ENCODE data around the gene ALKBH8.
"Not testable (repeated sequence)": the region's sequence is repeated elsewhere in the genome, so short reads cannot be mapped to it uniquely, and the experiment has no call there.

ALKBH8 gene

DNA sequence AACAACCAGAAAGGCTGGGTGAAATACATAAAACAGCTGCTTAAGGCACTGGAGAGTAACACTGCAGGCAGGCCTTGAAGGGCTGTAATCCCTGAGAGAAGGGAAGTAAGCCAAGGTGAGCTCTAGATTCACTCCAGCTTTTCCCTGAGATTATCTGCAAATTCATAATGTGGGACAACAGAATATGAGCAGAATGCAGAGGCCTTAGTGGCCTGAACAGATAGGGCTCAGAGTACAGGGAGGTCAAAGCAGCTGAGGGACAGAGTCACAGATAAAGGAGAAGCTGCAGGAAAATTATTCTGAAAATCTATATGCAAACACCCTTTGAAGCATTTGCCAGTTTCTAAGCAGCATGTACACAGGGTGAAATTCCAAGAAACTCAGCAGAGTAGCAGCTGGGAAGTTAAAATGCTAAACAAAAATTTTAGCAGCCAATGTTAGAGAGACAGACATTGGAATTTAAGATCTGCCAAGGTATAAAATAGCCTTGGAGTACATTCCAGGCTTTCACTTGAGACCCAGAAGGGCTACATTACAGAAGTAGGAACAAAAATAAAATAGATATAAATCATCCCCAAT, 59.8 kb downstream of the ALKBH8 start:
- DNase-seq (ENCODE audit: low read depth): no peak

DNA sequence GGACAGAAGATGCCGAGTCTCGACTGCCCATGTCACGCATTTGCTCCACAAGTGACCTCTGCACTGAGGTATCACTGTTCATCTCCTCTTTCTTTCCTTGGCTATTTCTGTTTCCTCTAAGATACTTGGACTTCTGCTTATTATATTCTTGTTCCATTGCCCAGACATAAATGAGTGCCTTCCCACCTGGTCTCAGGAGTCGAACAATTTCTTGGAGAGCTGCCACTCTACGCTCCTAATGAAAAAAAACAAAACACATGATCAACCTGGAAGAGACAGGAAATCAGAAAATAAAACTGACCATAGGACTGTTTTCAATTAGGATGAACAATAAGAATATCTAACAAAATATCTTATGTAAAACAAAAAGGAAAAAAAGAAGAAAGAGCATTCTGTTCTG, 60.6 kb downstream of the ALKBH8 start:
- DNase-seq (ENCODE audit: low read depth): no peak

DNA sequence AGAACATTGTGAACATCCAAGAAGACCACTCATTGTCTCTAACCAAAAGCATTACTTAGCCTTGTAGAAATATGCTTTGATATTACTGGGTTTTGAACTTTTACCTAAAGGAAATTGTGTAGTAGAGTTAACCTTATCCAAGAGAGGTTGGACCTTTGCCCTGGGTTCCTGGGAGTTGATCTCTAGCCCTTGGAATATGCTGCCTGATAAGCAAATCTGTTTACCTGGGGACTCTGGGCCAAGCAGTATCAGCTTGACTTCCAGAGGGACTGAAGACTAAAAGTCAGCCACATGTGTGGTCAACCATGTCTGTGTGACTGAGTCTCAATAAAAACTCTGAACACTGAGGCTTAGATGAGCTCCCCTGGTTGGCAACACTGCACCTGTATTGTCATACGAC, 63.8 kb downstream of the ALKBH8 start:
- DNase-seq (ENCODE audit: low read depth): no peak

DNA sequence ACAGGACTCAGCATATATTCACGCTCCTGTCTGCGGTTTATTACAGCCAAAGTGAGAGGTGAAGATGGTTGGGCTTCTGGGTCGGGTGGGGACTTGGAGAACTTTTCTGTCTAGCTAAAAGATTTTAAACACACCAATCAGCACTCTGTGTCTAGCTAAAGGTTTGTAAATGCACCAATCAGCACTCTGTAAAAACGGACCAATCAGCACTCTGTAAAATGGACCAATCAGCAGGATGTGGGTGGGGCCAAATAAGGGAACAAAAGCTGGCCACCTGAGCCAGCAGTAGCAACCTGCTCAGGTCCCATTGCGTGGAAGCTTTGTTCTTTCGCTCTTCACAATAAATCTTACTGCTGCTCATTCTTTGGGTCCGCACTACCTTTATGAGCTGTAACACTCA, 68.2 kb downstream of the ALKBH8 start:
- DNase-seq (ENCODE audit: low read depth): not testable (repeated sequence)

GRCh38 chr11:107496011-107496410, 69.5 kb downstream of the ALKBH8 start:
- no peak for DNase-seq (ENCODE audit: low read depth)

DNA sequence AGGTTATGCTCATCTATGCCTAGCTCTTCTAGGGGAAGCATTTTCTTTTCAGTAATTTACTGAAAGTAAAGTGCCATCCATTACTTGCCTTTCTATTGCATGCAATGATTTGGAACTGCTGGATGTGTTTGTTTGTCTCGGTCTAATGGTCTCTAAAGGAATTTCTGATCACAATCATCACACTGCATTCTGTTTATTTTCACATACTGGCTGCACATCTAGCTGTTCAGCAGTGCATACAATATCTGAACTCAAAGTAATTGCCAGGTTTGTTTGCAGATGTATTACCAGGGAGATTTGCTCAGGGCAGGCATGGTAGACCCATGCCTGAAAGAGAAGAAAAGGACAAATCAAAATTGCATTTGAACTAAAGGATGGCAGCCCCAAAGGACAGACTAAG, 71.5 kb downstream of the ALKBH8 start:
- no peak for DNase-seq (ENCODE audit: low read depth)

- DNase-seq (ENCODE audit: low read depth): no peak
These were observed 72.4 kb downstream of the ALKBH8 start for GRCh38 chr11:107493117-107493516.

- DNase-seq (ENCODE audit: low read depth): no peak
These were observed 74.7 kb downstream of the ALKBH8 start for GRCh38 chr11:107490836-107491235.

- no peak for DNase-seq (ENCODE audit: low read depth)
These were observed 83.3 kb downstream of the ALKBH8 start for GRCh38 chr11:107482234-107482633.

DNA sequence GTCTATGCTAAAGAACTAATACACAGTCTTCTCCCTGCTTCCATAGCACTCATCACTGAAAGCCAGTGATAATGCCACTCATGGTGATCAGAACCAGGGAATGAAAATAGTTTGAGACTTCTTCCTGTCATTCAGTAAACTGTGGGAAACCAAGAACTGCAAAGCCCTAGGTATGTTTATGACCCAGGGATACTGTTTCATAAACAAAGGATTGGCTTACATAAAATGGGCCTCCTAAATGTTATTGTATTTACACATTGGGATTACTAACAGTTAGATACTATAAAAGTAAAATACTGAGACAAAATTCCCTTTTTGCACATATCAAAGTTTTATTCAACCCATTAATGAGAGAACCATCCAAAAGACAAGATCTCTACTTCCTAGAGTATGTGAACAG, 86.6 kb downstream of the ALKBH8 start:
- no peak for DNase-seq (ENCODE audit: low read depth)

- no peak for DNase-seq (ENCODE audit: low read depth)
These were observed 87.7 kb downstream of the ALKBH8 start for GRCh38 chr11:107477820-107478219.

DNA sequence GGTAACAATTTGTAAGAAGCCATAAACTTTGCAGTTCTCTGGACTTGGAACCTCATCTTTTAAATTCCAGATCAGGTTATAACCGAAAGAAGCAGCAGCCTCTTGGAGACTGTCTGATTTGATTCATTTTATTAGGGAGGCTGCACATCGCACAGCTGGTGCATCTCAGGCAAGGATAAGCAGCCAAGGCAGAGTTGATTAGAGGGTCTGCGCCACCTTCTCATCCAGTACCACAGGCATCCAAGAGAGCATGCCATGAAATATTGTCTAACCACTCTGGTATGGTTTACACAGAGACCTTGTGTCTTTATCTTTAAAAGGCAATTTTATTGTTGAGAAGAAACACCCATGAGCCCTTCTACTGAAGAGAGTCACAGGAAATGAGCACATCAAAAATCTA, 91.7 kb downstream of the ALKBH8 start:
- no peak for DNase-seq (ENCODE audit: low read depth)

DNA sequence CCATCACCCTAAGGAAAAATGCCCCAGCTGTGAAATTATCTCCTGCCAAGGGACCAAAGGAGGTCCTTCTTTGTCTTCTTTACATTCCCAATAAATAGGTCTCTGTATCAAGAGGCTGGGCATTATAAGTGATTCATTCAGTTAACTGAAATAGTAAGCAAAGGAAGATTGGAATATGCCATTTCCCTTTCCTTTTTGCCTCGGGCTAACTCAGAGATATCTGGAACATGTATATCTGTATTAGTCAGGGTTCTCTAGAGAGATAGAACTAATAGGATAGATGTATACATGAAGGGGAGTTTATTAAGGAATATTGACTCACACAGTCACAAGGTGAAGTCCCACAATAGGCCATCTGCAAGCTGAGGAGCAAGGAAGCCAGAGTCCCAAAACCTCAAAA, 92.6 kb downstream of the ALKBH8 start:
- no peak for DNase-seq (ENCODE audit: low read depth)

- DNase-seq (ENCODE audit: low read depth): no peak
These were observed 96.9 kb downstream of the ALKBH8 start for GRCh38 chr11:107468596-107468995.

GRCh38 chr11:107467696-107468095, 97.8 kb downstream of the ALKBH8 start:
- DNase-seq (ENCODE audit: low read depth): no peak

DNA sequence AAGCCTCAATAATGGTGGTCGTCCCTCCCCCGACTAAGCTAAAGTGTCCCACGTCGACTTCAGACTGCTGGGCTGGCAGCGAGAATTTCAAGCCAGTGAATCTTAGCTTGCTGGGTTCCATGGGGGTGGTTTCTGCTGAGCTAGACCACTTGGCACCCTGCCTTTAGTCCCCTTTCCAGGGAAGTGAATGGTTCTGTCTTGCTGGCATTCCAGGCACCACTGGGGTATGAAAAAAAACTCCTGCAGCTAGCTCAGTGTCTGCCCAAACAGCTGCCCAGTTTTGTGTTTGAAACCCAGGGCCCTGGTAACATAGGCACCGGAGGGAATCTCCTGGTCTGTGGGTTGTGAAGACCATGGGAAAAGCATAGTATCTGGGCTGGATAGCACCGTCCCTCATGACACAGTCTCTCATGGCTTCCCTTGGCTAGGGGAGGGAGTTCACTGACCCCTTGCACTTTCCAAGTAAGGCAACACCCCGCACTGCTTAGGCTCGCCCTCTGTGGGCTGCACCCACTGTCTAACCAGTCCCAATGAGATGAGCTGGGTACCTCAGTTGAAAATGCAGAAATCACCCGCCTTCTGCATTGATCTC, 99.2 kb downstream of the ALKBH8 start:
- not testable (repeated sequence) for DNase-seq (ENCODE audit: low read depth)

- DNase-seq (ENCODE audit: low read depth): peak; percentile 82
These were observed 107.8 kb downstream of the ALKBH8 start, which contains the start of gene CWF19L2 for GRCh38 chr11:107457558-107458271. TSS of gene CWF19L2 (minus strand) at chr11:107457825. CDS start at chr11:107457816, 9 bp downstream.

DNA sequence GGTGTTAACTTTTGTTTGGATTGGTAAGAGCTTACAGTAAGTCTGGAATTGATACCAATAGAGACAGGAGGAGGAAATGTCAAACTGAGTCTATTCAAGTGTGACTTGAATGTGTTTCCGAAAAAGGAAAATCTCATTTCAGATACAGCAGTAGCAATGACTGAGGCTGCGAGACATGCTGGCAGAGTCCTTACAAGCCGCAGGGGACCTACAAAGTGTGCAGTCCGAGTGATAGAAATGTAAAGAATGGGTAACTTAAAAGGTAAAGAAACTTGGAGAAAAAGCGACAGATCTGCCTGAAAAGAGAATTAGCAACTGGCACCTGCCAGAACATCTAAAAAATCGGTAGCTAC, 108.4 kb downstream of the ALKBH8 start:
- no peak for DNase-seq (ENCODE audit: low read depth)

GRCh38 chr11:107453594-107454286, 111.8 kb downstream of the ALKBH8 start:
- DNase-seq (ENCODE audit: low read depth): no peak

Measured in stimulated activated CD8-positive, alpha-beta memory T cell treated with anti-CD3 and anti-CD28 coated beads, Interleukin-12 subunit alpha, Interleukin-12 subunit beta, amount 100 ng/mL, for 1 hour (primary cell).